ENCODE results near the gene COA4.
"Not testable (repeated sequence)": the region's sequence is repeated elsewhere in the genome, so short reads cannot be mapped to it uniquely, and the experiment has no call there.

The COA4 gene

GRCh38 chr11:73889019-73889418, 12.4 kb upstream of the COA4 start:
- in situ Hi-C loops (cut with HindIII; ENCODE audit: low pct_ligation_motif_present, low sequenced_read_pairs) = no loop called here
- TF ChIP-seq CTCF (IDR thresholded peaks at IDR 0.05; ENCODE audit: low read depth, low read length, missing control alignments) = no peak
- DNase-seq = no peak
- H3K4me3 ChIP-seq (ENCODE audit: low read depth, low read length) = no peak overlapping the region
- H3K27me3 ChIP-seq (replicated peaks) = no peaks in the 10 kb centered on the region
- H3K36me3 ChIP-seq (replicated peaks) = no peaks in the 10 kb centered on the region
- H3K27ac ChIP-seq = no peak overlapping the region

- no peak for TF ChIP-seq CTCF (IDR thresholded peaks at IDR 0.05; ENCODE audit: low read depth, low read length, missing control alignments)
- Histone ChIP-seq H3K27me3 (replicated peaks) (no peaks in the 10 kb centered on the region), H3K27ac (no peak overlapping the region), H3K4me3 (ENCODE audit: low read depth, low read length) (no peak overlapping the region), H3K36me3 (replicated peaks) (no peaks in the 10 kb centered on the region)
- in situ Hi-C loops (cut with HindIII; ENCODE audit: low pct_ligation_motif_present, low sequenced_read_pairs) = no loop called here
- DNase-seq = no peak
These were observed 11.6 kb upstream of the COA4 start for GRCh38 chr11:73888244-73888643.

GRCh38 chr11:73883856-73884255, 7.2 kb upstream of the COA4 start:
- Histone ChIP-seq H3K27me3 (replicated peaks) (no peaks in the 10 kb centered on the region), H3K4me3 (ENCODE audit: low read depth, low read length) (no peak overlapping the region), H3K36me3 (replicated peaks) (no peaks in the 10 kb centered on the region), H3K27ac (no peak overlapping the region)
- no peak for TF ChIP-seq CTCF (IDR thresholded peaks at IDR 0.05; ENCODE audit: low read depth, low read length, missing control alignments)
- no peak for DNase-seq
- in situ Hi-C loops (cut with HindIII; ENCODE audit: low pct_ligation_motif_present, low sequenced_read_pairs) = no loop called here

GRCh38 chr11:73880449-73880848, 3.8 kb upstream of the COA4 start:
- DNase-seq; H3K4me3 ChIP-seq (ENCODE audit: low read depth, low read length); H3K27me3 ChIP-seq (replicated peaks); in situ Hi-C loops (cut with HindIII; ENCODE audit: low pct_ligation_motif_present, low sequenced_read_pairs); H3K27ac ChIP-seq; H3K36me3 ChIP-seq (replicated peaks): not testable (repeated sequence)

DNA sequence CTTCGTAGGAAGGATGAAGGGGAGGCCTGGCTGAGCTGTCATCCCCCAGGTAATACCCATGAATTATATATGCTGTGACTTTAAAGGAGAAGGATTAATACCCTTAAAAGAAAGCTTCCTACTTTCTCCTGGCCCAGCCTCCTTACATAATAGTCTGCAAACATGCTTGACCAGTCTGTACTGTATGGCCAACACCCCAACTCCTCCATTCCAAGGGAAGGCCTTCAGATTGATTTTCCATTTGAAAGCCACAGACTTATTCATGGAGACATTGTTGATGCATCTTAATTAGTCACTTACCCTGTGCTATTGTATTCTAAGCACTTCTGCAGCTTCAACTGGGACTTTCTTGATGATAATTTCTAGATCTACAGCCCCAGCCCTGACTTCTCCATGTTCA, 2.1 kb upstream of the COA4 start:
- no peak overlapping the region for H3K4me3 ChIP-seq (ENCODE audit: low read depth, low read length)
- no peaks in the 10 kb centered on the region for H3K36me3 ChIP-seq (replicated peaks)
- no peak for DNase-seq
- in situ Hi-C loops (cut with HindIII; ENCODE audit: low pct_ligation_motif_present, low sequenced_read_pairs) = no loop called here
- no peak overlapping the region for H3K27ac ChIP-seq
- TF ChIP-seq CTCF (IDR thresholded peaks at IDR 0.05; ENCODE audit: low read depth, low read length, missing control alignments) = no peak
- no peaks in the 10 kb centered on the region for H3K27me3 ChIP-seq (replicated peaks)

- H3K36me3 ChIP-seq (replicated peaks) = peaks cover 15% of the 10 kb centered on the region
- no peak for DNase-seq
- no peak for TF ChIP-seq CTCF (IDR thresholded peaks at IDR 0.05; ENCODE audit: low read depth, low read length, missing control alignments)
- H3K27me3 ChIP-seq (replicated peaks) = no peaks in the 10 kb centered on the region
- in situ Hi-C loops (cut with HindIII; ENCODE audit: low pct_ligation_motif_present, low sequenced_read_pairs) = no loop called here
- H3K4me3 ChIP-seq (ENCODE audit: low read depth, low read length) = peak overlapping the region; percentile 87
- peak overlapping the region; percentile 55 for H3K27ac ChIP-seq
These were observed 806 bp downstream of the COA4 start for GRCh38 chr11:73875840-73876239.
